HepG2 (cell line): ENCODE results near the gene PSMD5. TPM values are rescaled to one million over a fixed set of nuclear protein-coding genes. Genes with fewer than 3 reads are reported as not detected.

Experiments
- ARID5B ChIP-seq: IDR thresholded peaks from 2 replicates; pipeline ENCODE4 v1.4.0; 2020; ENCODE audit warnings: mild to moderate bottlenecking, missing genetic modification reagents
- ATM ChIP-seq: fragments of 450-650 bp; IDR thresholded peaks from 2 replicates; pipeline ENCODE4 v1.7.1; 2017; ENCODE audit warnings: mild to moderate bottlenecking, borderline replicate concordance
- DDIT3 ChIP-seq: sonication (generic); formaldehyde crosslinking; IDR thresholded peaks from 2 replicates; pipeline ENCODE4 v1.4.0; 2020; ENCODE audit warnings: mild to moderate bottlenecking, missing genetic modification reagents
- ETV6 ChIP-seq: sonication (generic); formaldehyde crosslinking; conservative IDR thresholded peaks from 2 replicates; pipeline ENCODE4 v1.4.0; 2020; ENCODE audit warnings: missing genetic modification reagents
- FOXA1 ChIP-seq, 2 experiments: fragments of 450-650 bp in 1 of 2; sonication (generic) in 1 of 2; formaldehyde crosslinking in 1 of 2; IDR thresholded peaks; 2 replicates each; pipeline versions ENCODE4 v1.4.0 to v1.6.1; 2016 to 2020; ENCODE audit warnings: missing genetic modification reagents in 1 of 2
- PRDM15 ChIP-seq: sonication (generic); formaldehyde crosslinking; IDR thresholded peaks from 2 replicates; pipeline ENCODE4 v1.4.0; 2020; ENCODE audit warnings: missing genetic modification reagents
- PRMT3 ChIP-seq: sonication (generic); formaldehyde crosslinking; IDR thresholded peaks from 2 replicates; pipeline ENCODE4 v1.8.1; 2022; ENCODE audit warnings: low read depth, mild to moderate bottlenecking, moderate library complexity, missing genetic modification reagents, borderline replicate concordance
- SMAD3 ChIP-seq: sonication (generic); formaldehyde crosslinking; IDR thresholded peaks from 2 replicates; pipeline ENCODE4 v1.4.0; 2020; ENCODE audit warnings: missing genetic modification reagents
- TCF7 ChIP-seq: sonication (generic); IDR thresholded peaks from 2 replicates; pipeline ENCODE4 v1.6.1; 2016; ENCODE audit warnings: antibody characterized with exemption, low read depth
- USF2 ChIP-seq, 2 experiments: sonication (generic) in 1 of 2; formaldehyde crosslinking in 1 of 2; IDR thresholded peaks; 2 replicates each; pipeline versions ENCODE4 v1.5.1 to v1.6.1; 2011 to 2020; ENCODE audit warnings: borderline replicate concordance in 1 of 2, low read depth in 1 of 2, low read length in 1 of 2, mild to moderate bottlenecking in 1 of 2, missing genetic modification reagents in 1 of 2, moderate library complexity in 1 of 2
- ZBTB43 ChIP-seq: sonication (generic); formaldehyde crosslinking; conservative IDR thresholded peaks from 2 replicates; pipeline ENCODE4 v1.4.0; 2020; ENCODE audit warnings: missing genetic modification reagents
- ZNF180 ChIP-seq: sonication (generic); formaldehyde crosslinking; IDR thresholded peaks from 2 replicates; pipeline ENCODE4 v1.4.0; 2020; ENCODE audit warnings: low read depth, missing genetic modification reagents, borderline replicate concordance
- ZNF446 ChIP-seq: sonication (generic); formaldehyde crosslinking; IDR thresholded peaks from 2 replicates; pipeline ENCODE4 v1.5.0; 2020; ENCODE audit warnings: mild to moderate bottlenecking, missing genetic modification reagents
- ZNF577 ChIP-seq: sonication (generic); formaldehyde crosslinking; IDR thresholded peaks from 2 replicates; pipeline ENCODE4 v1.4.0; 2020; ENCODE audit warnings: mild to moderate bottlenecking, low read depth, missing genetic modification reagents, borderline replicate concordance
- ZNF597 ChIP-seq: sonication (generic); formaldehyde crosslinking; IDR thresholded peaks from 2 replicates; pipeline ENCODE4 v1.5.0; 2020; ENCODE audit warnings: missing genetic modification reagents
- ZNF883 ChIP-seq: sonication (generic); formaldehyde crosslinking; IDR thresholded peaks from 2 replicates; pipeline ENCODE4 v1.5.1; 2020; ENCODE audit warnings: mild to moderate bottlenecking, missing genetic modification reagents; ENCODE audit errors: not compliant biosample characterization
- polyA plus RNA-seq, 8 experiments: library from polyadenylated mRNA; depleted of rRNA in 3 of 8; stranded (reverse) in 7 of 8; unstranded in 1 of 8; fragments of >200 nt; fragmentation: Illumina TruSeq in 4 of 8; extraction: Trizol in 4 of 8; gene quantifications; 2 replicates each; pipeline versions ENCODE4 v1.2.1 to v1.2.3, GENCODE V29; 2011 to 2016; ENCODE audit warnings: low read depth in 4 of 8, missing spikeins in 1 of 8, mixed read lengths in 1 of 8; ENCODE audit not compliant: insufficient read depth in 1 of 8
- total RNA-seq, 5 experiments: library from RNA; depleted of rRNA; stranded (reverse); fragments of >200 nt; fragmentation: Illumina TruSeq; extraction: Trizol; gene quantifications; 2 replicates each; pipeline ENCODE4 v1.2.3, GENCODE V29; 2016; ENCODE audit warnings: low read depth in 1 of 5

The PSMD5 gene
- total and polyA plus RNA-seq, 2 of the 13 experiments (the other 11 are each of a cell fraction or from before 2014, with no cell fraction given) = 12.7 to 18.1 TPM

GRCh38 chr9:120778758-120779157 lies 64.0 kb downstream of the PSMD5 start (continued):
- TF ChIP-seq ZNF180 (CRISPR knock-in tag) (no peak), PRMT3 (CRISPR knock-in tag) (no peak), FOXA1 (IDR thresholded peaks at IDR 0.05) (peak; percentile 94), FOXA1 (CRISPR knock-in tag; IDR thresholded peaks at IDR 0.05) (peak; percentile 98), DDIT3 (CRISPR knock-in tag) (no peak), SMAD3 (CRISPR knock-in tag) (peak; percentile 79), ZNF577 (no peak), PRDM15 (CRISPR knock-in tag) (no peak), USF2 (IDR thresholded peaks at IDR 0.05; ENCODE audit: low read depth, low read length) (no peak), USF2 (CRISPR knock-in tag; IDR thresholded peaks at IDR 0.05; ENCODE audit: borderline replicate concordance) (no peak), TCF7 (peak; percentile 61; the same call in 1 of the 2 replicates), ARID5B (CRISPR knock-in tag) (peak; percentile 98), ZNF446 (CRISPR knock-in tag) (no peak), ZNF883 (CRISPR knock-in tag) (no peak), ATM (no peak), ETV6 (CRISPR knock-in tag) (no peak), ZBTB43 (CRISPR knock-in tag) (no peak), ZNF597 (CRISPR knock-in tag) (no peak)
